Breast epithelium (tissue), 3 donors: ENCODE measurements around the gene ZBTB48.

Experiments used
- CTCF ChIP-seq, 3 donors: fragments of 450-650 bp; IDR thresholded peaks; one replicate each; pipeline ENCODE4 v1.5.1; 2016 to 2017; ENCODE audit warnings: antibody characterized with exemption in 3 of 3, mild to moderate bottlenecking in 3 of 3, moderate library complexity in 3 of 3
- POLR2A ChIP-seq: fragments of 450-650 bp; IDR thresholded peaks from one replicate; pipeline ENCODE4 v1.6.1; 2016; ENCODE audit warnings: antibody characterized with exemption, mild to moderate bottlenecking, moderate library complexity
- POLR2AphosphoS5 ChIP-seq, 3 donors: sonication (generic); formaldehyde crosslinking; IDR thresholded peaks; one replicate each; pipeline ENCODE4 v1.6.1; 2017; ENCODE audit warnings: antibody characterized with exemption in 3 of 3

GRCh38 chr1:6570100-6570499 lies 9.7 kb upstream of the ZBTB48 start:
- TF ChIP-seq CTCF (IDR thresholded peaks at IDR 0.05) (no peak), POLR2A (no peak), POLR2AphosphoS5 (IDR thresholded peaks at IDR 0.05) (no peak)
